GM19240 (cell line): Measurements from ENCODE around the gene SYT13.
A peak's percentile ranks its signal among the peaks of the same experiment; 100 is the strongest.

ENCODE experiments used
- DNase-seq: peaks from one replicate; pipeline ENCODE4 v3.0.0; 2011; ENCODE audit warnings: low spot score; ENCODE audit not compliant: insufficient read length

The SYT13 gene, protein sequence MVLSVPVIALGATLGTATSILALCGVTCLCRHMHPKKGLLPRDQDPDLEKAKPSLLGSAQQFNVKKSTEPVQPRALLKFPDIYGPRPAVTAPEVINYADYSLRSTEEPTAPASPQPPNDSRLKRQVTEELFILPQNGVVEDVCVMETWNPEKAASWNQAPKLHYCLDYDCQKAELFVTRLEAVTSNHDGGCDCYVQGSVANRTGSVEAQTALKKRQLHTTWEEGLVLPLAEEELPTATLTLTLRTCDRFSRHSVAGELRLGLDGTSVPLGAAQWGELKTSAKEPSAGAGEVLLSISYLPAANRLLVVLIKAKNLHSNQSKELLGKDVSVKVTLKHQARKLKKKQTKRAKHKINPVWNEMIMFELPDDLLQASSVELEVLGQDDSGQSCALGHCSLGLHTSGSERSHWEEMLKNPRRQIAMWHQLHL

DNA sequence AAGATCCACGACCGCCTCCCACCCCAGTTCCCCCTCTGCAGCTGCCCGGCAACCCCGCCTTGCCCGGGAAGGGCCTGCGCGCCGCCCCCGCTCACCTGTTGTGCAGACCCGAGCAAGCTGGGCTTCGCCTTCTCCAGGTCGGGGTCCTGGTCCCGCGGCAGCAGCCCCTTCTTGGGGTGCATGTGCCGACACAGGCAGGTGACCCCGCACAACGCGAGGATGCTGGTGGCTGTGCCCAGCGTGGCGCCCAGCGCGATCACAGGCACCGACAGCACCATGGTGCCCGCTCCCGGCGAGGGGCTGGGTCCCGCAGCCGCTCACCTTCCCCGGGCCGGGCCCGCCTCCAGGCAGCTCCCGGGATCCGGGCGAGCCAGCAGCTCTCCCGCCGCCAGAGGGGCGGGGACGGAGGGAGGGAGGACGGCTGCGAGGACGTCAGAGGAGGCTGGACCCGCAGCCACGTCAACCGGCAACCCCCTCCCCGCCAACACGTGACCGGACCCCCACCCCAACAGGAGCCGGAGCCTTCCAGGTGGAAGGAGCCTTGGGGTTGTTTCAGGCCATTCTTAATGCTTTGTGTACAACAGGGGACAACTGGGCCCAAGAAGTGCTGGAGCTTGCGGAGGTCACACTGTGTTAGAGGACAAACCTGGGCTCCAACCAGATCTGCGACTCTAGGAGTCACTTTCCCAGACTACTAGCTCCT is at the start of gene SYT13:
Gene SYT13 (minus strand): TSS at position 412 of the 703 bp plus-strand sequence. CDS start 134 bp downstream, at position 278.
- no peak for DNase-seq

DNA sequence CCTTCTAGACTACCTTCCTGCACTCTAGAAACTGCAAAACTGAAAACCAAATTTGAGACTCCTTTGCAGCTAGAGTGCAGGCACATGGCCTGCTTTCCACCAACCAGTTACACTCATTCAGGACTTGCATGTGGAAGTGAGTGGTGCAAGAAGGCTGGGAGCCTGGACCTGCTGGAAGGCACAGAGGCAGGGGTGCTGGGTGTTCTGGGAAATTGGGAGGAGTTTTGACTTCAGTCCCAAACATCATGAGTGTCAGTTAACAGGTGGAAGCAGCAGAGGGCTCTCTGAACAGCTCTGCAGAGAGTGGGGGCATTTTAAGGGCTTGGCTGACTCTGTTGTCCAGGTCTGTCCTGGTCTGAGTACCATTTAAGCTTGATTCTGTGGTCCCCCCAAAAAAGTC is 49.3 kb upstream of the SYT13 start:
- DNase-seq, result no peak

DNA sequence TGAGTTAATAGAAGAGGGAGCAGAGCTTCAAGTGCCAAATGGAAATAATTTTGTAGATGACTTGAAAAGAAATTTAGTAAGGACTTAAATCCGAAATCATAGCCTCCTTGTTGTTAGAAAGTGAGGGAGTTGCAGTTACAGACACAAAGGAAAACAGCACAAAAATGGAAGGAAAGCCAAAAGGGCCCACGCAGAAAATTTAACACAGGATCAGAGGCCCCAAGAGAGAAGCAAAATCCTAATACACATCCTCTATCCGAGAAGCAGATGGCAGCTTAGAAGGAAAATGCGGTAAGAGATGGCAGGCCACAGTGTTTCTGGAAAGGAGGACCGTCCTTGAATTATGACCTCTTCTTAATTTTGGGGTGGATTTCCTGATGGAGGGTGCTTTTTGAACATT is 48.7 kb upstream of the SYT13 start:
- no peak for DNase-seq

DNA sequence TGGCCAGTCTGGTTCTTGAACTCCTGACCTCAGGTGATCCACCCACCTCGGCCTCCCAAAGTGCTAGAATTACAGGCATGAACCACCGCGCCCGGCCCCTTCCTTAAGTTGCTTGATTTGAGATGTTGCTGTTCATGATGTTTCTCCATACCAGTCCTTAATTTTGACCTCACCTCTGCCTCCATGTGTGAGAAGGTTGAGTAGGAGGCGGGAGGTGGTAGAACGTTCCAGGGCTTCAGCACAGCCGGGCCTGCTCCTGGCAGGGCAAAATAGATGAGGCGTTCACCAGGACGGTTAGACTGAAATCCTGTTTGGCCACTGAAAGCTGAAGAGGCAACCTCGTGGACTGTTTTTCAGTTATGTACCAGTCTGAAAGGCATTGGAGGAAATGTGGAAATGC is 48.3 kb upstream of the SYT13 start:
- DNase-seq, result no peak

DNA sequence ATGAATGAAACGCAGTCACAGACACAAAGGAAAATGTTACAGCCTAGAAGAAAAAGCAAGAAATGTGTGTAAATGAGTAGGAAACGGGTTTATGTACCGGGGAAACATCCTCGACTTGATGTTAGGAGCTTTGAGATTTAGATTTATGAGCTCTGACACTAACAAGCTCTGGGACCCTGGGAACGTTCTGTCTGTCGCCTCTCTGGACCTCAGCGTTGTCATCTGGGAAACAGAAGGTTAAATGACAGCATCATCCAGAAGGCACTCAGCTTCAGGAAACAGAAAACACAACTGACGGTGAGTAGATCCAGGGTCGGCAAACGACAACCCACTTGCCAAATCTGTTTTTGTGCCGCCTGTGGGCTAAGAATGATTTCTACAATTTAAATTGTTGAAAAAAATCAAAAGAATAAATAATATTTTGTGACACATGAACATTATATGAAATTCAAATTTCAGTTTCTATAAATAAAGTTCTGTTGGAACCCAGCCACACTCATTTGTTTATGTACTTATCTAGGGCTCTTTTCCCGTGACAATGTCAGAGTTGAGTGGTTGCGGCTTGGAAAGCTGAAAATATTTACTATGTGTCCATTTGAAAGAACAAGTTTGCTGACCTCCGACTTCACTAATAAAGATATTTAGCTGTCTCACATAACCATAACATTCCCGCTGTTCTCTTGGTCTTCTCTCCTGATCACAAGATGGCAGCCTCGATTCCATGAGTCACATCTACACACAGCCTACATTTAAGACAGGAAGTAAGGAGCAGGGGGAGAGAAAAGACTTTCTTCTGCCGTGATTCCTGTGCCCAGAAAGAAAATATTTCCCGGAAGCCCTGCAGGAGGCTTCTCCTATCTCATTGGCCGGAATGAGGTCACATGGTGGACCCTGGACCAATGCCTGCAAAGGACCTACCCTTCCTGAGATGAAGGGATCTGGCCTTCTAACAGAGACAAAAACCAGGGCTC is 47.1 kb upstream of the SYT13 start:
- DNase-seq, result no peak

DNA sequence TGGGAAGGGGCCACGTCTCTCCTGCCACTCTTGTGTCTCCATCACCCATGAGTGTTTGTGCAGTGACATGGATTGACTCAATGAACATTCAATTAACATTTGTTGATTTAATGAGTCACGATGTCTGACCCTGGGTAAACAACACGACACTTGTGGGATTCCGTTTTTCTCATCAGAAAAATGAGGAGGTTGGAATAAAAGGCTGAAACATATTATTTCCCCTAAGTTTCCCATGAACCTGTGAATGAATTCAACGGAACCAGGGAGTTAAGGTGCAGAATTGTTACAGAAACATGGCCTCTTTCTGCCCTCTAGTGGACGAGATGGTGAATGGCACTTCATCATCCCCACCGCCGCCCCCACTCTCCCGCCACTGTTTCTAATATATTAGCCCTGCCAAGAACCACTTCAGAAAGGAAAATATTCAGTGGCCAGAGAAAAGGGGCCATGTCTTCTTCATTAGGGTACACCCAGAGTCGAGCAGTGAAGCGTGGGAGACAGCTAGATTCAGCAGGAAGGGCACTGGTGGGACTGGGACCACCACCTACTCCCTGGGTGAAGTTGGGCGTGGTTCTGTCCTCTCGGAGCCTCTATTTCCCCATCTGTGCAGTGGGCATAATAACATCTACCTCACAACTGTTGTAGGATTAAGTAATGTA is 46.3 kb upstream of the SYT13 start:
- DNase-seq, result peak; percentile 29

DNA sequence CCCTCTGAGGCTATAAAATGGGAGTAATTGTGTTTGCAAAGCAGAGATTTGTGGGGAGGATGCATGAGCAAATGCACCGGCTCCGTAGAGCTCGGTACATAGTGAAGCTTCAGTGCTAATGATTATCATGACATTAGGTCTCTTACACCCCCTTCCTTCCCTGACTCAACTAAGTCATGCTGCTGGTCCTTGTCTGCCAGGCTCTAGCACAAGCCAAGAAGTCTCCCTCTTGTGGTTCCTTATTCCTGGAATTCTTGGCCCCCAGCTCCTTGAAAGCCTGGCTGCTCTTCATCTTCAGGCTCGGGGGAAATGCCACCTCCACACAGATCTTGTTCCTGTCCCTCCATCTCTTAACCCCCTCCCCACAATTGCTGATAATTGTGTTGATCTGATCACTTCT is 45.7 kb upstream of the SYT13 start:
- DNase-seq, result no peak

DNA sequence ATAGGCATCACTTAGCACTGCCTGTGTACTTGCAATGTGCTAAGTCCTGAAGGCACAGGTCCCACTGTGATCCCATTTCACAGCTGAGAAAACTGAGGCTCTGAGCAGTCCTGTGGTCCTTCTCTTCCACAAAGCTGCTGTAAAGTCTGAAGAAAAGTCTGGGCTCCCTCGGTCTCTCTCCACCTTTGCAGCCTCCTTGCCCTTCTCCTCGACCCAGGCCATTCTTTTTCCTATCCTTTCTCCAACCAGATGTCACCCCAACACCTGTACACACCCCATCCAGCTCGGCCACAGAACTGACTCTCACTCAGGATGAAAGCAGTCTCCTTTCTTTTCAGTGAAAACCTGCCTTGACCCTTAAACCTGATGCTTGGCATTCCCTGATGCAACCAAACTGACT is 42.6 kb upstream of the SYT13 start:
- DNase-seq, result no peak

DNA sequence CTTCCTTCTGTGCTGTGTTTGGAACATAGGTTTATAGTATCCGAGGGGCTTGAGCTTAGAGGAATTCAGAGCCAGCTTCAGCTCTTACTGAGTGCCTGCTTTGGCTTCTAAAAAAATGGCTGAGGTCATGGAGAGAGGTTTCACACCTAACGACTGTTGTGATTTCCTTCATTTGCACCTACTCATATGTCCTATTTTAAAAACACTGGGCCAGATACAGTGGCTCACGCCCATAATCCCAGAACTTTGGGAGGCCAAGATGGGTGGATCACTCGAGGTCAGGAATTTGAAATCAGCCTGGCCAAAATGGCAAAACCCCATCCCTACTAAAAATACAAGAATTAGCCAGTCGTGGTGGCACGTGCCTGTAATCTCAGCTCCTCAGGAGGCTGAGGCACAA is 38.3 kb upstream of the SYT13 start:
- no peak for DNase-seq

DNA sequence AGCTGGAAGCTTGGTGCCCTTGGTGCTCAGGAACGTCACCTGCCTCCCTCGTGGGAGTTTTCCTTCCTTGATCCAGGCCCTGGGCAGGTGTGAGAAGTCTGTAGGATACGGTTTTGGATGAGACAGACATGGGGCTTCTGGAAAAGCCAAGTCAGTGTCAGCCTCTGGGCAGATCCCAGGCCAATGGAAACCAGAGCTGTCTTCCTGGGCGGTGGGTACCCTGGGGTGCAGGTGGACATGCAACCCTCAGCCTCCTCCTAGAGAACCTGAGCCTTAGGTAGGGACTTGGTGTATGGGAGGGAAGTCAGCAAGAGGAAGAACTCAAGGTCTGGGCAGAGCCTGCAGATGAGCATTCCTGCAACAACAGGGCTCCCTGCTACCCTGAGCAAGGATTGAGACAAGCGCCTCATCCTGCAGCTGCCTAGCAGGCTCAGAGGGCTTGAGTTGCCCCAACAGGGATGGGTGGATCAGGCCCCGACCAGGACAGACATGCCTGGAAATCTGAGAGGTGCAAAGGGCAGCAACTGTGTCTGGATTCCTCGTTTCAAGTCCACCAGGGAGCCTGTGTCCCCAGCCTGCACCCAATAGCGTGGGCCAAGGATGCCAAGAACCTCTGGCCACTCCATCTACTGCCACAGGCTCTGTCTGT is 37.6 kb upstream of the SYT13 start:
- no peak for DNase-seq

DNA sequence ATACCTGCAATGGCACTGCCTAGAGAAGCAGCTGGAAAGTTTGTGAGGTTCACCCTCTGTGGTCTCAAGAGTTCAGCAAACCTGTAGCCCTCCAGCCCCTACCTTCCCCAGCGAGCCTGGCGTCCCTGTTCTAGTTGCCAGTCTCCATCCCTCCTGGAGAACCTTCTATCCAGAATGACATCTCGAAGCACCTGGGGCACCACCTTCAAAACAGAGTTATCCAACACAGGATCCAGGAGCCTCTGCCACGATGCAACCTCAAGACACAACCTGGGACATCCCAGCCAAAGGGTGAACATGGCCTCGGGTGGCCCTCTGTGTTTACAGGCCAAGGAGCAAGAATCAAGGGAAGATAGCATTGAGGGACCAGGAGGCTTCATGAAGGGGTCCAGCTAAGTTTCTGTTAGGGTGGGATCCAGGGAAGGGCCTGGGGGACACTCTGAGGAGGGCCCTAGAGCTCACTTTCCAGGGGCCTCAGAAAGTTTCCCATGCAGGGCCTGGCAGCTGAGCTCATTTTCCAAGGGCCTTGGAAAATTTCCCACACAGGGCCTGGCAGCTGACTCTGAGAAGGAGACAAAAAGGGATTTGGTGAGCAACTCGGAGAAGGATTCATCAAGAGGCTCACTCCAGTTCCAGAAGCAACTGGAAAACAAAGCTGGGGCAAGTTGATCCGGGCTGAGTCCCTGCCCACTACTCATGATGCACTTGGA is 36.9 kb upstream of the SYT13 start:
- no peak for DNase-seq

DNA sequence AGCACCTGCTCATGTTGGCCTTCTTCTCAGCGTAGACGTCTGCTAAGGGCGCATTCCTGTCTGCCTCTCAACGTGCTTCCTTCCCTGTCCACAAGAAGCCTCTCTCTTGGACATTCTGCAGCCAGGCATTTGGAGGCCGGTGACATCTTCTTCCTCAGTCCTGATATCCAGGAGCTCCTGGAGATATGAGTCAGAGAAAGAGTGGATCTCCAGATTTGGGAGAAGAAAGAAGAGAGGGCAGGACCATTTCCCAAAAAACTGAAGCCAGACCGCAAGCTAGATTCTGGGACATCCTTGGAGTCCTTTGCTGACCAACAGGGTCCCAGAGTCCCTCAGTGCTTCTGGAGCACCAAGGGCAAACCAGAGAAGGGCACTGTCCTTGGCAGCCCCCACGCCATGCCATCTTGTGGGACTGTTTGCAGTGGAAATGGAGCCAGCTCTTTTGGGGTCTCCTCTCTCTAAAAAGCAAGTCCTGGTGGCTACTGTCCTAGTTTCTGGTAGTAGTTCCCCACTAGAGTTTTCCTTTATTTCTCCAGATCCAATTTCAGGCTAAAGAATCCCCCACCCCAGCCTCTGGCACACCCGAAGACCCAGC is 36.1 kb upstream of the SYT13 start:
- no peak for DNase-seq

DNA sequence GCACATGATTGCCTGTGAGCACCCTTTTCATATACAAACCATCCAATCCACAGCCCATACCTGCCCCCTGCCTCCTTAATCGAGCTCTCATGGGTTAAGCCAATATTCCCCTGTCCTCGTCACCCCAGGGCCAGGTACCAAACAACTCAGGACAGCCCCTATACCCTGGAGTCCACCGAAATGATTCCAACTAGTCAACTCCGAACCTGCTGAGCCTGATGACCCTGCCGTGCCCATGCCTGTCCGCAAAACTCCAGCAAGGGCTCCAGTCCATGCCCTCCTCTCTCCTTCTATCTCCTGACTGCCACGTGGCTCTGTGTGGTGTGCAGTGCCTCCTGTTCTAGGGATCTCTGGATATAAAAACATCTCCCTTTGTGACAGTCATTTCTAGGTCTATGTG is 35.5 kb upstream of the SYT13 start:
- DNase-seq, result no peak

DNA sequence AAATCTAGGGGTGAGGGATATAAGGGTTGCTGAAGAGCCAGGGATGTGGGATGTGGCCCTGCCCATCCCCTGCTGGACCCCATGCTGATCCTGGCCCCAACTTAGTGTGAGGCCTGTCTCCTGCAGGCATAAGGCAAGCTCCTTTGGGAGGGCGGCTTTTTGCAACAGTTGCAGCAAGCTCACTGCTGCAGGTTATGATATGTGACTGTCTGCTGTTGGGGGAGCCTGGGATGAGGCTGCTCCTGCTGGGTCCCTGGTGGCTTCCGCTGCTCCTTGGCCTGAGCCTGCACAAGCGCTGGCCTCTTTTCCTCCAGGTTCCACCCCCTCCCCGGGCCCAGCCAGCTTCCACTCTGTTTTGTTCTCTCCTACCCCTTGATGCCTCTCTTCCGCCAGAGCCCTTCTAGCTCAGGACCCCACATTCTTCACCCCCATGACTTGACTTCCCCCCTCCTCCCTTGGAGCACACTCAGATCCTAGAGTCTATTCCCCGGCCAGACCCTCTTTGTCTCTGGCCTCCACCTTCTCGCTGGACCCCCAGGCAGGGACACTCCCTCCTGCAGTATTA is 35.0 kb upstream of the SYT13 start:
- no peak for DNase-seq

DNA sequence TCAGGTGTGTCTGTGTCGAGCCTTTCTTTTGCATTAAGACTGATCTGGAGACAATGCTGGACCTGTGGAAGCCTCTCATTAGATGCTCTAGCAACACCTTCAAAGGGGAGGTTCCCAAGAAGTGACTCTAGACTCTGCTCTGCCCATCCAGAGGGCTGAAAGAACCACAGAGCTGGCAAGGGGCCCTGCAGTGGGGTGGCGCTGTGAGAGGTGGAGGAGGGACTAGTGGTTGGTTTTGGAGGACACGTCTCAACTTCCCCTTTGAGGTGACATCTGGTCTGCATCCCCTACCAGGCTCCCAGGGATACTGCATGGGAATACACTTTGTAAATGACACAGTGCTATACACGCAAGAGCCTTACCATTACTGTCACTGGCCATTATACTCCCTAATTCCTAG is 34.2 kb upstream of the SYT13 start:
- DNase-seq, result no peak

DNA sequence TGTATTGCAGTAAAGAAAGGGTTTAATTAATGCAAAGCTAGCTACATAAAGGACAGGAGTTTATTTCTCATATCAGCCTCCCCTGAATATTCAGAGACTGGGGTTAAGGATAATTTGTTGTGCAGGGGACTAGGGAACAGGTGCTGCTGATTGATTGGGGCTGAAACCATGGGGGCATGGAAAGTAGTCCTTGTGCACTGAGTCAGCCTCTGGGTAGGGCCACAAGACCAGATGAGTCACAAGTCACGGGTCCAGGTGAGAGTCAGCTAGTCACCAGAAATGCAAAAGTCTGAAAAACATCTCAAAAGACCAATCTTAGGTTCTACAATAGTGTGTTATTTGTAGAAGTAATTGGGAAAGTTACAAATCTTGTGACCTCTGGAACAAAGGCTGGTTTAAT is 32.9 kb upstream of the SYT13 start:
- no peak for DNase-seq

DNA sequence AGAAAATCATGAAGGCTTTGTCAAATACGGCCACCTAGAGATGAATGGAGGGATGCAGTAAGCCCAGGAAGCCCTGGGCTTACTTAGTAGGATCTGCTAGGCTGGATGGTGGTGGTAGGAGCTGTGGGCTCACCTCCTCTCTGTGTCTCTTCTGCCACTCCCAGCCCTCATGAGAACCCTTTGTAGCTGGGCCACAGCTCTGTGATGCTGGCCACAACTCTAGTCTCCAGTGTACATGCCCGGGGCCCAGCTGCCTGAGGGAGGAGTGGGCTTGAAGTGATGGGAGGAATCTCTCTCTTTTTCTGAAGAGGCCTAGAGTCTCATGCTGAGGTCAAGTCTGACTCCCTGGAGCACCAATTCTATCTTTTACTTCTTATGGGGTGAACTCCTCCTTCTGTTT is 32.4 kb upstream of the SYT13 start:
- DNase-seq, result no peak

DNA sequence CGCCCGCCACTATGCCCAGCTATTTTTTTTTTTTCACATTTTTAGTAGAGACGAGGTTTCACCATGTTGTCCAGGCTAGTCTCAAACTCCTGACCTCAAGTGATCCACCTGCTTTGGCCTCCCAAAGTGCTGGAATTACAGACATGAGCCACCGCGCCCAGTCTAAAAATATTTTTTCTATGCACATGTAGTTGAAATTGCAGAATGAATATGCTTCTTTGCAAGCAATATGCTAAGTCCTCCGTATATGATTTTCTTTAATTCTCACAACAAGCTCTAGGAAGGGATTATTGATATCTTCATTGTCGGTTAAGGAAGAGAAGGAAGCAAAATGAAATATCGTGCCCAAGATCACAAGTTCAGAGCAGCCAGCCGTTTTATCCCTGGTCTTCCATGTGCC is 30.1 kb upstream of the SYT13 start:
- no peak for DNase-seq

DNA sequence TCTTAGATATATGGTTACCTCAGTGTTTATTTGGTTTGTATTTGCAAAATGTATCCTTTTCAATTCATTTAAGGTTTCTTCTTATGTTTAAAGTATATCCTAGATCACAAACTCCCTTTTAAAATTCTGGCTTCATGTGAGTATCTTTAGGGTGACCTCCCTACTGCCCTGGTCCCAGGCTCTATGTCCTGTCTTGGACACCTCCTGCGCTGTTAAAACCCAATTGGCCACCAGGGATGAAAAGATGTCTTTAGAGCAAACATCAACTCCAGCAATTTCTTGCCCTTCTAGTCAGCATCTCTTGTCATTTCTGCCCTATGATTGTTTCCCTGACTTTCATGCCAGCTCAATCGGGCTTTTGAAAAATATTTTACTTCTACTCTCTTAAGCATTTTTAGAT is 28.8 kb upstream of the SYT13 start:
- no peak for DNase-seq
